NB4 (cell line): Measurements from ENCODE around the gene ABHD16B.

Experiments
- MYC ChIP-seq: IDR thresholded peaks from 2 replicates; pipeline ENCODE4 v1.6.1; 2011; ENCODE audit warnings: low read depth, low read length
- POLR2A ChIP-seq: IDR thresholded peaks from 2 replicates; pipeline ENCODE4 v1.6.1; 2011; ENCODE audit warnings: mild to moderate bottlenecking; ENCODE audit not compliant: insufficient read length; ENCODE audit errors: extremely low read depth
- TF ChIP-seq, protein P1 (sequence below): IDR thresholded peaks from one replicate; pipeline ENCODE4 v1.5.1; 2012; ENCODE audit warnings: low read depth, low read length

DNA sequence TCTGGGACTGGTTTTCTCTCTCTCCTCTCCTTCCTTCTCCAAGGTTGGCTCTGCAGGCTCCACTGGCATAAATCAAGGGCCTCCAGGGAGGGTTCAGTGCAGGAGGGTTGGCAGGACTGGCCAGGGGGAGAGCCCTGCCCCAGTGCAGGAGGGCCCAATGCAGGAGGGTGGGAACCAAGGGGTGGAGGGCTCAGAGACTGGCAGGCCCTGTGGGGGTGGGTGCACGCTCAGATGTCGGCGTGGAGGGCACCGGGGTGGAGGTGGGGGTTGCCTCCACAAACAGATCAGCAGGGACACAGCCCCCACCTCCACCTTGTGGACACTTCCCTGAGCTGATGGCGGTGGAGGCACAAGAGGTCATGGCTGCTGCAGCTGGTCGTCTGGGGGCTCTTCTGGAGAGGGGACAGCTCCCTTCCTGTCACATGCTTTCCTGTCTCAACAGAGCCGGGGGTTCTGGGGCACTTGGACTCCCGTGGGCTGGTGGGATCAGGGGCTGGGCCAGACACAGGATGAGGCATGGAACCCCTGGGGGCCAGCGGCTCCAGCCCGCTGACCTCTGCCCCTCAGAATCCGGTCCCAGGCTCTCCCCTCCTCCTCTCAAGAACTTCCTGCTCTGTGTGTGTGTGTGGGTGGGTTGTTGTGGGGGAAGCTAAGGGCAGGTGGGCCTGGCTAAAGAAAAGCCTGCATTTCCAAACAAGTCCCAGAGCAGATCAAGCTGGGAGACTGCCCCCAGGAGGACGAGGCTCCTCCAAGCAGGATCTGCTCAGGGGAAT is 2.7 kb upstream of the ABHD16B start:
- TF ChIP-seq POLR2A (no peak), MYC (peak; percentile 64)
- TF ChIP-seq, protein P1, sequence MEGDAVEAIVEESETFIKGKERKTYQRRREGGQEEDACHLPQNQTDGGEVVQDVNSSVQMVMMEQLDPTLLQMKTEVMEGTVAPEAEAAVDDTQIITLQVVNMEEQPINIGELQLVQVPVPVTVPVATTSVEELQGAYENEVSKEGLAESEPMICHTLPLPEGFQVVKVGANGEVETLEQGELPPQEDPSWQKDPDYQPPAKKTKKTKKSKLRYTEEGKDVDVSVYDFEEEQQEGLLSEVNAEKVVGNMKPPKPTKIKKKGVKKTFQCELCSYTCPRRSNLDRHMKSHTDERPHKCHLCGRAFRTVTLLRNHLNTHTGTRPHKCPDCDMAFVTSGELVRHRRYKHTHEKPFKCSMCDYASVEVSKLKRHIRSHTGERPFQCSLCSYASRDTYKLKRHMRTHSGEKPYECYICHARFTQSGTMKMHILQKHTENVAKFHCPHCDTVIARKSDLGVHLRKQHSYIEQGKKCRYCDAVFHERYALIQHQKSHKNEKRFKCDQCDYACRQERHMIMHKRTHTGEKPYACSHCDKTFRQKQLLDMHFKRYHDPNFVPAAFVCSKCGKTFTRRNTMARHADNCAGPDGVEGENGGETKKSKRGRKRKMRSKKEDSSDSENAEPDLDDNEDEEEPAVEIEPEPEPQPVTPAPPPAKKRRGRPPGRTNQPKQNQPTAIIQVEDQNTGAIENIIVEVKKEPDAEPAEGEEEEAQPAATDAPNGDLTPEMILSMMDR, result no peak
